ENCODE results near the gene SYP. TPM values are rescaled to one million over a fixed set of nuclear protein-coding genes. Genes with fewer than 3 reads are reported as not detected.

SYP gene
- total and polyA plus RNA-seq, 10 of the 15 experiments (the other 5 are each of a cell fraction or from before 2014, with no cell fraction given) = 0.34 to 1.7 (median 0.74) TPM

DNA sequence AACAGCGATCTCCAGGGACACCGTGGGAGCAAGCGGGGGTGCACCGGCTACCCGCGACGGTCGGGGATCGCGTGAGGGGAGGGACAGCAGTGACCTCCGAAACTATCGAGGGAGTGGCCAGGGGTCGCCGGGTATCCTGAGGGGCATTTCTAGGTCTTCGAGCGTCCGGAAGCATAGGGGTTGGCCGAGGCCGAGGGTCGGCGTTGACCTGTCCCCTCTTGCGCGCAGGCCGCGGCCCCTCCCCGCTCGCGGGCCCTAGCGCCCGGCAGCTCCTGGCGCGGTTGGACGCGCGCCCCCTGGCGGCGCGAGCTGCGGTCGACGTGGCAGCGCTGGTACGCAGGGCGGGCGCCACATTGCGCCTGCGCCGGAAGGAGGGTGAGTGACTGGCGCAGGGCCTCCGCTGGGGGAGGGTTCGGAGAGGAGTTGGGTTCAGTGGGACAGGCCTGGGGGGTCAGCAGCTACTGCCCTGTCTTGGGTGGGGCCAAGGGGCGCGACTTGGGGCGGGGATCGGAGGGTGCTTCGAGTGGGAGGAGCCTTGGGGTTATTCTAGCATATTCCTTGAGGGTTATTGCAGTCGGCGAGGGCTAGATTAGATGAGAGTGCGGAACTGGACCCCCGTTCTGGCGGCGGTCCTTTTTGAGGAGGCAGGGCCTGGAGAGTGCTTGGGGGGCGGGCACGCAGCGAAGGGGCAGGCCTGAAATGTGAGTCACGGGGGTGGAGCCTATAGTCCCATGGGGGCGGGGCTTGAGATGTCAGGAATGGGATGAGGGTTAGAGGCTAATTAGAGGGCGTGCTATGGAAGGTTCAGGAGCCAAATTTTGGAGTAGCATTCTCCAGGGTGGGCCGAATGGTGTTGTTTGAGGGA lies 36.2 kb downstream of the SYP start:
- Histone ChIP-seq H3K9me3 (replicated peaks; ENCODE audit: control insufficient read depth, insufficient read depth, low read length) (no peaks in the 10 kb centered on the region; the same call in 2 of the 3 replicates), H3K4me1 (ENCODE audit: control insufficient read depth, insufficient read depth, low read length) (no peaks in the 10 kb centered on the region; the same call in none of the 2 replicates), H3K36me3 (ENCODE audit: control insufficient read depth in 2 of 2, insufficient read depth in 2 of 2, low read length in 1 of 2) (no peaks in the 10 kb centered on the region), H3K79me2 (ENCODE audit: control insufficient read depth, insufficient read depth, low read length) (no peaks in the 10 kb centered on the region), H3K27ac (ENCODE audit: control insufficient read depth, insufficient read depth) (peak overlapping the region; percentile 69), H3K9ac (ENCODE audit: control insufficient read depth, insufficient read depth, low read length) (peak overlapping the region; percentile 54; the same call in 1 of the 2 replicates), H4K20me1 (ENCODE audit: control insufficient read depth, insufficient read depth) (no peaks in the 10 kb centered on the region), H3K4me3 (no peak overlapping the region; the same call in 1 of the 2 replicates), H2AFZ (ENCODE audit: control insufficient read depth, low read depth, low read length) (peak overlapping the region; percentile 63), H3K27me3 (replicated peaks in 1 of 2; ENCODE audit: control insufficient read depth in 2 of 2, insufficient read depth in 2 of 2, low read length in 1 of 2) (no peaks in the 10 kb centered on the region), H3K4me2 (ENCODE audit: control insufficient read depth, insufficient read depth) (peak overlapping the region; percentile 55; the same call in 1 of the 2 replicates)
- 38% methylated on average over 64 of the region's 69 CpGs for WGBS (ENCODE audit: insufficient coverage, insufficient replicate concordance, low lambda C conversion rate, missing lambda C conversion rate)
- intact Hi-C loops (cut with micrococcal nuclease; ENCODE audit: unreplicated experiment) = no loop called here
- SMC1A ChIA-PET (ENCODE audit: uncharacterized antibody, unreplicated experiment) = no interaction called here
- RAD21 ChIA-PET (ENCODE audit: unreplicated experiment) = interaction anchor here (0.7 to 1.5 kb wide), 4 partner anchors 9 to 206 kb away, joined by 3 to 7 read pairs (median 4); partner anchors contain the start of gene OTUD5
- BruUV-seq (replicated peaks) = no TSS peak
- POLR2A ChIA-PET = interaction anchor here (0.5 to 1.2 kb wide), 3 partner anchors 21 to 27 kb away, joined by 3 to 4 read pairs (median 3); no protein-coding TSS in a partner anchor
- CTCF ChIA-PET = interaction anchor here (0.6 to 3.8 kb wide), 11 partner anchors 8 to 84 kb away, joined by 3 to 19 read pairs (median 3); partner anchors contain the start of genes SYP and WDR45
- in situ Hi-C loops (cut with MboI) = no loop called here
- ATAC-seq = peak; percentile 69
- no peak for FAIRE-seq
- DNase-seq (ENCODE audit: low read depth, low spot score) = peak; percentile 42
- TF ChIP-seq RAD21 (IDR thresholded peaks at IDR 0.05; ENCODE audit: insufficient read depth, low read depth, low read length) (peak; percentile 46), NR2F1 (conservative IDR thresholded peaks at IDR 0.05) (peak; percentile 70), STAT1 (conservative IDR thresholded peaks at IDR 0.05) (no peak), CEBPB (IDR thresholded peaks at IDR 0.05; ENCODE audit: borderline replicate concordance in 1 of 2, low read depth in 2 of 2, low read length in 2 of 2) (no peak), ZBTB40 (IDR thresholded peaks at IDR 0.05; ENCODE audit: borderline replicate concordance) (no peak), NR2C2 (IDR thresholded peaks at IDR 0.05; ENCODE audit: borderline replicate concordance, control insufficient read depth, insufficient read length, low read depth) (no peak), NRF1 (conservative IDR thresholded peaks at IDR 0.05; ENCODE audit: low read depth, low read length) (peak; percentile 62), SMARCA5 (IDR thresholded peaks at IDR 0.05) (no peak; the same call in none of the 2 replicates), IRF4 (IDR thresholded peaks at IDR 0.05; ENCODE audit: low read depth, low read length) (no peak), SP1 (IDR thresholded peaks at IDR 0.05; ENCODE audit: low read depth, low read length) (peak; percentile 21), E2F8 (IDR thresholded peaks at IDR 0.05; ENCODE audit: low read depth, partially characterized antibody) (no peak)
- TF ChIP-seq, protein P1, sequence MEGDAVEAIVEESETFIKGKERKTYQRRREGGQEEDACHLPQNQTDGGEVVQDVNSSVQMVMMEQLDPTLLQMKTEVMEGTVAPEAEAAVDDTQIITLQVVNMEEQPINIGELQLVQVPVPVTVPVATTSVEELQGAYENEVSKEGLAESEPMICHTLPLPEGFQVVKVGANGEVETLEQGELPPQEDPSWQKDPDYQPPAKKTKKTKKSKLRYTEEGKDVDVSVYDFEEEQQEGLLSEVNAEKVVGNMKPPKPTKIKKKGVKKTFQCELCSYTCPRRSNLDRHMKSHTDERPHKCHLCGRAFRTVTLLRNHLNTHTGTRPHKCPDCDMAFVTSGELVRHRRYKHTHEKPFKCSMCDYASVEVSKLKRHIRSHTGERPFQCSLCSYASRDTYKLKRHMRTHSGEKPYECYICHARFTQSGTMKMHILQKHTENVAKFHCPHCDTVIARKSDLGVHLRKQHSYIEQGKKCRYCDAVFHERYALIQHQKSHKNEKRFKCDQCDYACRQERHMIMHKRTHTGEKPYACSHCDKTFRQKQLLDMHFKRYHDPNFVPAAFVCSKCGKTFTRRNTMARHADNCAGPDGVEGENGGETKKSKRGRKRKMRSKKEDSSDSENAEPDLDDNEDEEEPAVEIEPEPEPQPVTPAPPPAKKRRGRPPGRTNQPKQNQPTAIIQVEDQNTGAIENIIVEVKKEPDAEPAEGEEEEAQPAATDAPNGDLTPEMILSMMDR (IDR thresholded peaks at IDR 0.05 in 2 of 3, conservative IDR thresholded peaks at IDR 0.05 in 1 of 3; ENCODE audit: control insufficient read depth in 2 of 3, extremely low read depth in 1 of 3, insufficient read depth in 1 of 3, low read depth in 3 of 3, low read length in 3 of 3) = peak; percentile 56 to 72 (median 64); a peak in 5 of 6 replicates

Data from GM12878 (cell line).